ENCODE data around the gene POU3F2.

POU3F2 gene

GRCh38 chr6:98832284-98833056 lies 1.9 kb upstream of the POU3F2 start:
- TF ChIP-seq EZH2phosphoT487 (IDR thresholded peaks at IDR 0.05; ENCODE audit: low read depth) (no peak), CTCF (IDR thresholded peaks at IDR 0.05; ENCODE audit: low read depth, low read length) (no peak)
- Histone ChIP-seq H3K36me3 (replicated peaks; ENCODE audit: low read depth, low read length) (no peaks in the 10 kb centered on the region), H2AFZ (ENCODE audit: low read depth, low read length) (no peak overlapping the region), H3K4me3 (ENCODE audit: low read length) (no peak overlapping the region), H3K9ac (ENCODE audit: low read length) (no peak overlapping the region), H3K79me2 (ENCODE audit: low read length) (no peaks in the 10 kb centered on the region), H3K4me2 (ENCODE audit: low read length) (no peak overlapping the region), H3K27ac (ENCODE audit: low read length) (no peak overlapping the region), H3K27me3 (ENCODE audit: low read depth, low read length) (no peaks in the 10 kb centered on the region), H3K9me3 (ENCODE audit: insufficient read depth, low read length) (no peaks in the 10 kb centered on the region), H3K4me1 (ENCODE audit: low read length) (no peaks in the 10 kb centered on the region), H4K20me1 (ENCODE audit: insufficient read depth, low read length) (no peaks in the 10 kb centered on the region)

- Histone ChIP-seq H3K27me3 (ENCODE audit: low read depth, low read length) (no peaks in the 10 kb centered on the region), H3K9me3 (ENCODE audit: insufficient read depth, low read length) (no peaks in the 10 kb centered on the region), H3K4me2 (ENCODE audit: low read length) (no peak overlapping the region), H3K36me3 (replicated peaks; ENCODE audit: low read depth, low read length) (no peaks in the 10 kb centered on the region), H3K9ac (ENCODE audit: low read length) (no peak overlapping the region), H4K20me1 (ENCODE audit: insufficient read depth, low read length) (no peaks in the 10 kb centered on the region), H2AFZ (ENCODE audit: low read depth, low read length) (no peak overlapping the region), H3K4me1 (ENCODE audit: low read length) (no peaks in the 10 kb centered on the region), H3K27ac (ENCODE audit: low read length) (no peak overlapping the region), H3K4me3 (ENCODE audit: low read length) (no peak overlapping the region), H3K79me2 (ENCODE audit: low read length) (no peaks in the 10 kb centered on the region)
- TF ChIP-seq CTCF (IDR thresholded peaks at IDR 0.05; ENCODE audit: low read depth, low read length) (no peak), EZH2phosphoT487 (IDR thresholded peaks at IDR 0.05; ENCODE audit: low read depth) (no peak)
Observed at GRCh38 chr6:98833057-98833306, 1.4 kb upstream of the POU3F2 start.

GRCh38 chr6:98833307-98834059 lies 891 bp upstream of the POU3F2 start:
- H3K4me1 ChIP-seq (ENCODE audit: low read length) = no peaks in the 10 kb centered on the region
- no peaks in the 10 kb centered on the region for H4K20me1 ChIP-seq (ENCODE audit: insufficient read depth, low read length)
- no peaks in the 10 kb centered on the region for H3K36me3 ChIP-seq (replicated peaks; ENCODE audit: low read depth, low read length)
- H2AFZ ChIP-seq (ENCODE audit: low read depth, low read length) = no peak overlapping the region
- no peaks in the 10 kb centered on the region for H3K27me3 ChIP-seq (ENCODE audit: low read depth, low read length)
- H3K9me3 ChIP-seq (ENCODE audit: insufficient read depth, low read length) = no peaks in the 10 kb centered on the region
- no peak overlapping the region for H3K9ac ChIP-seq (ENCODE audit: low read length)
- no peak for TF ChIP-seq CTCF (IDR thresholded peaks at IDR 0.05; ENCODE audit: low read depth, low read length)
- no peak for TF ChIP-seq EZH2phosphoT487 (IDR thresholded peaks at IDR 0.05; ENCODE audit: low read depth)
- H3K27ac ChIP-seq (ENCODE audit: low read length) = no peak overlapping the region
- no peak overlapping the region for H3K4me3 ChIP-seq (ENCODE audit: low read length)
- H3K79me2 ChIP-seq (ENCODE audit: low read length) = no peaks in the 10 kb centered on the region
- H3K4me2 ChIP-seq (ENCODE audit: low read length) = no peak overlapping the region

GRCh38 chr6:98835149-98836024 lies 1.0 kb downstream of the POU3F2 start:
- H3K79me2 ChIP-seq (ENCODE audit: low read length) = no peaks in the 10 kb centered on the region
- H4K20me1 ChIP-seq (ENCODE audit: insufficient read depth, low read length) = no peaks in the 10 kb centered on the region
- H3K27ac ChIP-seq (ENCODE audit: low read length) = no peak overlapping the region
- H3K9me3 ChIP-seq (ENCODE audit: insufficient read depth, low read length) = no peaks in the 10 kb centered on the region
- TF ChIP-seq EZH2phosphoT487 (IDR thresholded peaks at IDR 0.05; ENCODE audit: low read depth) = no peak
- TF ChIP-seq CTCF (IDR thresholded peaks at IDR 0.05; ENCODE audit: low read depth, low read length) = no peak
- no peak overlapping the region for H3K9ac ChIP-seq (ENCODE audit: low read length)
- no peak overlapping the region for H3K4me3 ChIP-seq (ENCODE audit: low read length)
- H3K4me2 ChIP-seq (ENCODE audit: low read length) = no peak overlapping the region
- no peaks in the 10 kb centered on the region for H3K27me3 ChIP-seq (ENCODE audit: low read depth, low read length)
- H2AFZ ChIP-seq (ENCODE audit: low read depth, low read length) = no peak overlapping the region
- H3K4me1 ChIP-seq (ENCODE audit: low read length) = no peaks in the 10 kb centered on the region
- no peaks in the 10 kb centered on the region for H3K36me3 ChIP-seq (replicated peaks; ENCODE audit: low read depth, low read length)
